CD4-positive, alpha-beta T cell (primary cell): ENCODE data around the gene HS6ST2. TPM values are rescaled to one million over a fixed set of nuclear protein-coding genes. Genes with fewer than 3 reads are reported as not detected.

Experiments
- ATAC-seq: fragments of 200-7000 bp; cut with Tn5 transposase; one replicate; pipeline ENCODE4 v1.10.0; 2022; ENCODE audit warnings: mild to moderate bottlenecking; ENCODE audit not compliant: poor library complexity
- CTCF ChIA-PET: fragments of 350-600 bp; sonication (Branson Sonifier 250); formaldehyde crosslinking; loops from one replicate; lab custom pipeline; 2021; ENCODE audit warnings: antibody characterized with exemption, inconsistent platforms; lab: Charles Lee
- POLR2A ChIA-PET: fragments of 350-600 bp; sonication (Branson Sonifier 250); formaldehyde crosslinking; loops from one replicate; lab custom pipeline; 2021; ENCODE audit warnings: antibody characterized with exemption, inconsistent platforms; lab: Charles Lee
- DNase-seq, 14 experiments: peaks; one replicate each; pipeline ENCODE4 v3.0.0-alpha.2; 2013 to 2020; ENCODE audit warnings: mixed read lengths in 2 of 14
- H3K27ac ChIP-seq, 2 donors: one replicate each; pipeline versions ENCODE4 v1.5.1 to v1.7.0; 2013; ENCODE audit warnings: low read length in 2 of 2, low read depth in 1 of 2, mild to moderate bottlenecking in 1 of 2
- H3K27me3 ChIP-seq, 2 experiments: 1 replicate in 1 of 2; 2 replicates in 1 of 2; pipeline versions ENCODE4 v1.6.1 to v1.7.0; 2013; ENCODE audit warnings: low read length in 2 of 2, control low read depth in 1 of 2, mild to moderate bottlenecking in 1 of 2, moderate library complexity in 1 of 2; ENCODE audit not compliant: insufficient read depth in 2 of 2, control insufficient read depth in 1 of 2
- H3K36me3 ChIP-seq: one replicate; pipeline ENCODE4 v1.6.1; 2013; ENCODE audit warnings: low read length, control low read depth; ENCODE audit not compliant: insufficient read depth
- H3K4me1 ChIP-seq: one replicate; pipeline ENCODE4 v1.6.1; 2013; ENCODE audit warnings: low read length, control low read depth; ENCODE audit not compliant: insufficient read depth
- H3K4me3 ChIP-seq: one replicate; pipeline ENCODE4 v1.5.1; 2013; ENCODE audit warnings: mild to moderate bottlenecking, low read length, moderate library complexity
- H3K9me3 ChIP-seq, 2 experiments: 1 replicate in 1 of 2; 2 replicates in 1 of 2; pipeline versions ENCODE4 v1.6.1 to v1.7.0; 2013; ENCODE audit warnings: low read length in 2 of 2, mild to moderate bottlenecking in 2 of 2, control low read depth in 1 of 2, moderate library complexity in 1 of 2; ENCODE audit not compliant: control insufficient read depth in 1 of 2, insufficient read depth in 1 of 2
- H3K27ac Mint-ChIP-seq: one replicate; pipeline ENCODE4 v1.8.0; 2020; ENCODE audit warnings: mixed read lengths
- H3K27me3 Mint-ChIP-seq: one replicate; pipeline ENCODE4 v1.8.0; 2021; ENCODE audit warnings: mixed read lengths
- H3K36me3 Mint-ChIP-seq: one replicate; pipeline ENCODE4 v1.8.0; 2021; ENCODE audit warnings: low read depth, mixed read lengths
- H3K4me1 Mint-ChIP-seq: one replicate; pipeline ENCODE4 v1.8.0; 2021; ENCODE audit warnings: low read depth, mixed read lengths
- H3K4me3 Mint-ChIP-seq: one replicate; pipeline ENCODE4 v1.8.0; 2020; ENCODE audit warnings: mild to moderate bottlenecking, mixed read lengths
- H3K9me3 Mint-ChIP-seq: one replicate; pipeline ENCODE4 v1.8.0; 2020; ENCODE audit warnings: mixed read lengths
- intact Hi-C, 2 experiments: fragments of 100-400 bp; cut with DNase I in 1 of 2; cut with micrococcal nuclease in 1 of 2; formaldehyde crosslinking; loops; one replicate each; pipeline versions ENCODE4 v1.15.1 to v1.9.0; 2023 to 2025; cut with DNase I, micrococcal nuclease
- total RNA-seq, 174 experiments: library from RNA in 2 of 174; stranded (reverse) in 2 of 174; gene quantifications; one replicate each; pipeline ENCODE4 v1.2.3 and lab custom pipeline; 2021 to 2026
- TF ChIP-seq, protein P1 (sequence below): fragments of 200-600 bp; IDR thresholded peaks from one replicate; pipeline ENCODE4 v1.8.0; 2022; ENCODE audit warnings: antibody characterized with exemption, mild to moderate bottlenecking

Gene HS6ST2
- total RNA-seq, 2 experiments from 2014 or later: not detected

DNA sequence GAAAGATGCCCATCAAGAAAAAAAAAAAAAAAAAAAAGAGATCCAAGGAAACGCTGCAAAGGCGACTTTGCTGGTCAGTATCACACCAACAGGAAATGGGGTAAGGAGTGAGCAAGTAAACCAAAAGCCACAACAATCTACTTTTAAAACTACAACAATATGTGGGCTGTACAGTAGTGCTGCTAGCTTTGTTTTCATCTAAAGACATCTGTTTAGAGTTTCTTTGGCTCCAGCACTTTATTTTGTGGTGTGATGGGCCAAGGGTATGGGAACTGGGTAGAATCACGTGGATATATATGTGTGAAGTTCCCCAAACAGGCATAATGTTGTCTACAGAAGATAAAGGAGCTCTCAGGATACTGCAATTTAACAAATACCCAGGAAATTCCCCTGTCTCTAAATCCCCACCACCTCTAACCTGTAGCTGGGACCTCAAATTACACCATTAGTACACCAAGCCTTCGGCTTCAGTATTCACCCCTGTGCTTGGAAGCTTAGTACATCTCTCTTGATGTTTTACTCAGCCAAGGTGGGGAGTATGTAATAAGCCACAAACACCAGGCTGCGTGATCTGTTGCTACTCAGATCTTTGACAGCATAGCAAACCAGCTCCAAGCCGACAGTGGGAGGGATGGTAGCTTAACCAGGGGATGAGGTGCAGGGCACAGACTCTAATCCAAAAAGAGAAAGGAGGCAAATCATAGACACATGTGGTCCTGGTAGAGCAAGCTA, 207.9 kb downstream of the HS6ST2 start:
- TF ChIP-seq, protein P1, sequence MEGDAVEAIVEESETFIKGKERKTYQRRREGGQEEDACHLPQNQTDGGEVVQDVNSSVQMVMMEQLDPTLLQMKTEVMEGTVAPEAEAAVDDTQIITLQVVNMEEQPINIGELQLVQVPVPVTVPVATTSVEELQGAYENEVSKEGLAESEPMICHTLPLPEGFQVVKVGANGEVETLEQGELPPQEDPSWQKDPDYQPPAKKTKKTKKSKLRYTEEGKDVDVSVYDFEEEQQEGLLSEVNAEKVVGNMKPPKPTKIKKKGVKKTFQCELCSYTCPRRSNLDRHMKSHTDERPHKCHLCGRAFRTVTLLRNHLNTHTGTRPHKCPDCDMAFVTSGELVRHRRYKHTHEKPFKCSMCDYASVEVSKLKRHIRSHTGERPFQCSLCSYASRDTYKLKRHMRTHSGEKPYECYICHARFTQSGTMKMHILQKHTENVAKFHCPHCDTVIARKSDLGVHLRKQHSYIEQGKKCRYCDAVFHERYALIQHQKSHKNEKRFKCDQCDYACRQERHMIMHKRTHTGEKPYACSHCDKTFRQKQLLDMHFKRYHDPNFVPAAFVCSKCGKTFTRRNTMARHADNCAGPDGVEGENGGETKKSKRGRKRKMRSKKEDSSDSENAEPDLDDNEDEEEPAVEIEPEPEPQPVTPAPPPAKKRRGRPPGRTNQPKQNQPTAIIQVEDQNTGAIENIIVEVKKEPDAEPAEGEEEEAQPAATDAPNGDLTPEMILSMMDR: no peak
- Histone ChIP-seq H3K27ac (no peak overlapping the region), H3K4me1 (no peaks in the 10 kb centered on the region), H3K27me3 (no peaks in the 10 kb centered on the region), H3K9me3 (no peaks in the 10 kb centered on the region), H3K4me3 (no peak overlapping the region), H3K36me3 (no peaks in the 10 kb centered on the region)
- Mint-ChIP-seq H3K4me3 (no peak overlapping the region), H3K9me3 (no peaks in the 10 kb centered on the region), H3K36me3 (no peaks in the 10 kb centered on the region), H3K4me1 (no peaks in the 10 kb centered on the region), H3K27ac (no peak overlapping the region), H3K27me3 (no peaks in the 10 kb centered on the region)
- DNase-seq (no peak), ATAC-seq (no peak)
- ChIA-PET CTCF (no interaction called here), POLR2A (no interaction called here)
- intact Hi-C loops: no loop called here

DNA sequence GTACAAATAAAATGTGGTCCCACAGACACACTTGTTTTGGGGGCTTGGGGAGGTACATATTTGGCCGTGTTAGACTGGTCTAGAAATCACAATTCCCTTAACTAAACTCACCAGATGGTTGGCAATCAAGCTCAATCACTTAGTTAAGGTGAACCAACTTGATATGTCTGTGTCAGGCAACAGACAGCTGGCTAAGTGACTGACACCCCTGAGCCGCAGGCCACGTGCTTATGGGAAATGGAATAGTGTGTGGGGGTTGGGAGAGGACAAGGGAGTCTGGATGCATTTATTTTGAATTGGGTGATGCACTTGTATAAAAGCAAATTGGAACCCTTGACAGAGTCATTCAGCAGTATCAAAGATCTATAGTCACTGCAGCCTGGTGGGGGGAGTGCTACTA, 209.0 kb downstream of the HS6ST2 start:
- ChIA-PET POLR2A (no interaction called here), CTCF (no interaction called here)
- Histone ChIP-seq H3K36me3 (no peaks in the 10 kb centered on the region), H3K27ac (no peak overlapping the region), H3K27me3 (no peaks in the 10 kb centered on the region), H3K9me3 (no peaks in the 10 kb centered on the region), H3K4me3 (no peak overlapping the region), H3K4me1 (no peaks in the 10 kb centered on the region)
- H3K4me1 Mint-ChIP-seq: no peaks in the 10 kb centered on the region
- intact Hi-C loops: no loop called here
- no peak overlapping the region for H3K4me3 Mint-ChIP-seq
- no peaks in the 10 kb centered on the region for H3K9me3 Mint-ChIP-seq
- no peaks in the 10 kb centered on the region for H3K27me3 Mint-ChIP-seq
- ATAC-seq (no peak), DNase-seq (no peak)
- H3K36me3 Mint-ChIP-seq: no peaks in the 10 kb centered on the region
- TF ChIP-seq, protein P1: no peak
- H3K27ac Mint-ChIP-seq: no peak overlapping the region

DNA sequence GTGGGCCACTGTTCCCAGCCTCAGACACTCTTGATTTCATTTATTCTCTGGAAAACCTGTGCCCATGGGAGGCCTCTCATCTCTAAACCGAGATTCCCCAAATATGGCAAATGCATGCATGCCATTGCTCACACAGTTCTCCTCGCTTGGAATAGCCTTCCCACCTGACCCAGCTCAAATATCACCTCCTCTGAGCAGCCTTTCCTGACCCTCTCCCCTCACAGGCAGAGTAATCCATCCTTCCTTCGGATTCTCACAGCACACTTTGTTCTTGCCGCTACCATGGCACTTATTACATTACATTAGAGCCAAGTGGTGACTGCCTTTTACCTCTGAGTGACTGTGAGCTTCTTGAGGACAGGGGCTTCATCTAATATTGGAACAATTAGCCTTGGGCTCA, 209.5 kb downstream of the HS6ST2 start:
- POLR2A ChIA-PET: no interaction called here
- Histone ChIP-seq H3K27ac (no peak overlapping the region), H3K36me3 (no peaks in the 10 kb centered on the region), H3K27me3 (no peaks in the 10 kb centered on the region), H3K4me1 (no peaks in the 10 kb centered on the region), H3K9me3 (no peaks in the 10 kb centered on the region), H3K4me3 (no peak overlapping the region)
- Mint-ChIP-seq H3K27ac (no peak overlapping the region), H3K9me3 (no peaks in the 10 kb centered on the region), H3K27me3 (no peaks in the 10 kb centered on the region), H3K36me3 (no peaks in the 10 kb centered on the region), H3K4me3 (no peak overlapping the region), H3K4me1 (no peaks in the 10 kb centered on the region)
- TF ChIP-seq, protein P1: no peak
- intact Hi-C loops: no loop called here
- no peak for DNase-seq
- CTCF ChIA-PET: no interaction called here
- ATAC-seq: no peak
